ENCODE measurements around the gene PNPO.

DNA sequence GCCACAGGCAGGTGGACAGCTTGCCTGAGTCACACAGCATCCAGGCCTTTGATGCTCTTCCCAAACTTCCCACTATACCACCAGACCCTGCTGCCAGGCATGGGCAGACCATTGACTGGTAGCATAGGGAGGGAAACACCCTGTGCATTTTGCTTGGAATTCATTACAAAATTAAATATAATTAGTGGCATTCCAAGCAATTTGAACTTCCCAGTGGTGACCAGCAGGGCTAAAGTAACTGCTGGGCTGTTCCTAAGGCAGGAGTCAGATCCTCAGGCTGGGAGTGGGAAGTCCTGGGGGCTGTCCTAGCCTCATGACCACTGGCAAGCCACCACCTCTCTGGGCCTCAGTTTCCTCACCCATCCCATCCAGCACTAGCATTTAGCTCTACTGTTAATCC lies 12.5 kb downstream of the PNPO start:
- no peak for TF ChIP-seq EZH2phosphoT487 (IDR thresholded peaks at IDR 0.05; ENCODE audit: low read depth, severe bottlenecking, unreplicated experiment)
- TF ChIP-seq, protein P1, sequence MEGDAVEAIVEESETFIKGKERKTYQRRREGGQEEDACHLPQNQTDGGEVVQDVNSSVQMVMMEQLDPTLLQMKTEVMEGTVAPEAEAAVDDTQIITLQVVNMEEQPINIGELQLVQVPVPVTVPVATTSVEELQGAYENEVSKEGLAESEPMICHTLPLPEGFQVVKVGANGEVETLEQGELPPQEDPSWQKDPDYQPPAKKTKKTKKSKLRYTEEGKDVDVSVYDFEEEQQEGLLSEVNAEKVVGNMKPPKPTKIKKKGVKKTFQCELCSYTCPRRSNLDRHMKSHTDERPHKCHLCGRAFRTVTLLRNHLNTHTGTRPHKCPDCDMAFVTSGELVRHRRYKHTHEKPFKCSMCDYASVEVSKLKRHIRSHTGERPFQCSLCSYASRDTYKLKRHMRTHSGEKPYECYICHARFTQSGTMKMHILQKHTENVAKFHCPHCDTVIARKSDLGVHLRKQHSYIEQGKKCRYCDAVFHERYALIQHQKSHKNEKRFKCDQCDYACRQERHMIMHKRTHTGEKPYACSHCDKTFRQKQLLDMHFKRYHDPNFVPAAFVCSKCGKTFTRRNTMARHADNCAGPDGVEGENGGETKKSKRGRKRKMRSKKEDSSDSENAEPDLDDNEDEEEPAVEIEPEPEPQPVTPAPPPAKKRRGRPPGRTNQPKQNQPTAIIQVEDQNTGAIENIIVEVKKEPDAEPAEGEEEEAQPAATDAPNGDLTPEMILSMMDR (IDR thresholded peaks at IDR 0.05; ENCODE audit: poor library complexity) = no peak

Data from hepatocyte (in vitro differentiated cells).